ENCODE measurements around the gene PLA2G5. TPM values are rescaled to one million over a fixed set of nuclear protein-coding genes. Genes with fewer than 3 reads are reported as not detected.
A peak's percentile ranks its signal among the peaks of the same experiment; 100 is the strongest.

The PLA2G5 gene
- total and polyA plus RNA-seq, 5 experiments from 2014 or later: not detected

DNA sequence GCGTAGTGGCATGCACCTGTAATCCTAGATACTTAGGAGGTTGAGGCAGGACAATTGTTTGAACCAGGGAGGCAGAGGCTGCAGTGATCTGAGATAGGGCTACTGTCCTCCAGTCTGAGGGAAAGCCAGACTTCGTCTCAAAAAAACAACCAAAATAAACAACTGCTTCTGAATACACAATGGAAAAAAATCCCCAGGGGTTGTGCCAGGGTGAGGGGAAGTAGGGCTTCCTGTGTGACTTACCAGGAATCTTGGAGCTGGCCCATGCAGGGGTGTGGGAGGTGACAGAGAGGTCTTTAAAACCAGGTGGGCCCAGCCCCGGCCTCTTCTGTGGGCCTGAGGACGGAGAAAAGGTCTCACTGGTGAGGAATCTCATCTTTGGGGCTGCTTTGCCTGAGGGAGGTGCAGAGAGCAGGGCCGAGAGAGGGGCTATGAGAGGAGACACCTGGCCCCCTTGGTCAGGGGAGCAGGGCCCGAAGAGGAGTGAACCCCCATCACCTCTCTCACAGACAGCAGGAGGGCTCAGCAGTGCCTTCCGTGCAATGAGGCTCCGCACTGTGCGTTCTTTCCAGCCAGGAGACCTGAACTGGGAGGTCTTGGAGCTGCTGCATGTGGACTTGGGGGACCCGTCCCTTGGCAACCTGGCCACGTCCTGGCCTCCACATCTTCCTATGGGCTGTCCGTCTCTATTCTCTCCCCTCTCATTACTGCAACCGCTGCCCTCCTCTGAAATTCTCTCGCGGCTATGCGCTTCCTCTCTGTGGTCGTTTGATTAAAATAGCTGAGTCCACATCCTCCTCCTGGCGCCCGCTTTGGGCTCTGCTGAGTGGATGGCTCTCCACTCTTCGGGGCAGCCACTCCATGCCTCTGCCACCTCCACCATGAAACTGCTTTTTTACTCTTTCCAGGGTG lies 10.7 kb downstream of the PLA2G5 start:
- H3K36me3 Mint-ChIP-seq: no peaks in the 10 kb centered on the region
- POLR2A ChIA-PET: no interaction called here
- ATAC-seq: no peak

DNA sequence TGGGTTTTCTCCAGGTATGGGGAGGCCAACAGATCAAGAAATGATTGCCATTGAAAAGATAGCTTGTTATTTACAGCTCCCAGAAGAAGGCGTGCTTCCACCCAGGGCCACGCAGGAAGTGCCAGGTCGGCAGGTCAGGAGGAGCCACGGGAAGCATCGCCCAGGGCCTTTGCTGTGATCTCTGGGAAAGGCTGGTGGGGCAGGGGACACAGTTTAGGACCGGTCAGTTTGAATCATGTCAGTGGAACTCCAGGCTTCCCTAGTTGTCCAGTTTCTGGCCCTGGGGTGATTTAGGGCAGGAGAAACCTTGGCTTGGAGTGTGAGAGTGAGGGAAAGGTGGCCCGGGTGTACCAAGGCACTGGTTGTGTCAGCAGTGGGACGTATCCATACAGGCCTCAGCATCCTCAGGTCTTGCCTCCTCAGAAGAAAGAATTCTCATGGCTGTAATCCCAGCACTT lies 11.4 kb downstream of the PLA2G5 start:
- no peak for DNase-seq
- no peak for ATAC-seq
- Mint-ChIP-seq H3K36me3 (no peaks in the 10 kb centered on the region), H3K9me3 (peaks cover 0 to 1% (median 0%) of the 10 kb centered on the region in 9 donors), H3K4me1 (peaks cover 15 to 42% (median 20%) of the 10 kb centered on the region in 4 donors), H3K27me3 (peaks cover 17 to 55% (median 35%) of the 10 kb centered on the region in 5 donors), H3K4me3 (peak overlapping the region in 1 of 10 donors; percentile 38), H3K27ac (peak overlapping the region in 2 of 10 donors; percentile 43 to 53)
- POLR2A ChIA-PET: no interaction called here

More for the DNA sequence above, 10.7 kb downstream of the PLA2G5 start:
- H3K9me3 Mint-ChIP-seq: peaks cover 0 to 1% (median 0%) of the 10 kb centered on the region in 9 donors
- peak in 1 of 10 donors; percentile 7 for DNase-seq
- peak overlapping the region in 2 of 10 donors; percentile 11 to 38 for H3K4me3 Mint-ChIP-seq
- peak overlapping the region in 2 of 10 donors; percentile 43 to 53 for H3K27ac Mint-ChIP-seq
- peaks cover 15 to 42% (median 20%) of the 10 kb centered on the region in 4 donors for H3K4me1 Mint-ChIP-seq
- H3K27me3 Mint-ChIP-seq: peaks cover 17 to 55% (median 35%) of the 10 kb centered on the region in 5 donors

DNA sequence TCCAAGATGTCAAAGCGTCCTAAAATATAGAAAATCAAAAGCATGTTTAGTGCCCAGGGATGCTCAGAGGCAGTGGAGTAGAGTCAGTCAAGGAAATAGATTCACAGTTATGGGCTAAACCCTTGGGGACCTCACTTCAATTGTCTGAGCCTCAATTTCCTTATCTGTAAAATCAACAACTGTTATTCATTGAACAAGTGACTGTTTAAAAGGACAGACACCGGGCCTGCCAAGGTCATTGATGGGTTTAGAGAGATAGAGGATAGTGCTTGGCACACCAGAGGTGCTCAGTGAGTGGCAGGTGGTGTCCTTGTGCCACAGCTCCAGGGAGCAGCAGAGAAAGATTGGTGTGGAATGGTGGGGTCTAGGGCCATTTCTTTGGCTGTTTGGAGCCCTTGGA lies 12.8 kb downstream of the PLA2G5 start:
- peaks cover 15 to 36% (median 19%) of the 10 kb centered on the region in 4 donors for H3K4me1 Mint-ChIP-seq
- H3K27ac Mint-ChIP-seq: no peak overlapping the region
- no peak overlapping the region for H3K4me3 Mint-ChIP-seq
- ATAC-seq: no peak
- H3K36me3 Mint-ChIP-seq: no peaks in the 10 kb centered on the region
- no peak for DNase-seq
- POLR2A ChIA-PET: no interaction called here
- H3K27me3 Mint-ChIP-seq: peaks cover 11 to 53% (median 32%) of the 10 kb centered on the region in 5 donors
- peaks cover 0 to 1% (median 0%) of the 10 kb centered on the region in 9 donors for H3K9me3 Mint-ChIP-seq

DNA sequence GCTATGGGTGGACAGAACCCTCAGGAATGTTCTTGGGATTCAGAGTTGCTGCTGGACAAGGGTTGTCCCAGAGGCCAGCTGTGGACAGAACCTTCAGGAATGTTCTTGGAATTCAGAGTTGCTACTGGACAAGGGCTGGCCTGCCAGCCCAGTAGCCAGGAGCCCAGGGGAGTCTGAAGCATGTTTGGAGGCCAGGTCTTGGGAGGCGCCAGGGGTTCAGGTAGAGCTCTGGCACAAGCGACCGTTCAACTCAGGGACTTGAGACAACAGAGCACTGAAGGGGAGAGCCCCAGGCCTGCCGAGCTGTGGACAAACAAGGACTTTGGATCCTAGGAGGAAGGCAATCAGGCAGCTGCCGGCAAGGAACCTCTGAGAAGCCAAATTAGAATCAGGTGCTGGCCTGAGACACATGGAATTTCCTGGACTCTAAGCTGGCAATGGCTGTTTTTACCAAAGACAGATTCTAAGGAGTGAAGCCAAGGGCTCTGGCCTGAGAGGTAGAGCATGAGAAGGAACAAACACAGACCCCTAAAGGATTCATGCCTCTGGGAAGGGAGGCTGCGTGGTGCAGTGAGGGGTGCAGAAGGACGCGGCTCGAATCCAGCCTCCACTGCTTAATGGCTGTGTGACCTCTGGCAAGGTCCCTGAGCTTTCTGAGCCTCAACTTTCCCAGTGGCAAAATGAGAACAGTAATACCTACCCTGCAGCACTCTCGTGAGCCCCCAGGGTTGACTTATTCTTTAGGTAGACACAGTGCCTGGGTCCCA lies 13.4 kb downstream of the PLA2G5 start:
- Mint-ChIP-seq H3K4me1 (peaks cover 10 to 30% (median 14%) of the 10 kb centered on the region in 4 donors), H3K27ac (no peak overlapping the region), H3K27me3 (peaks cover 5 to 49% (median 26%) of the 10 kb centered on the region in 5 donors), H3K4me3 (no peak overlapping the region), H3K36me3 (no peaks in the 10 kb centered on the region), H3K9me3 (peaks cover 0 to 1% (median 0%) of the 10 kb centered on the region in 9 donors)
- ATAC-seq: no peak
- no peak for DNase-seq
- POLR2A ChIA-PET: no interaction called here

DNA sequence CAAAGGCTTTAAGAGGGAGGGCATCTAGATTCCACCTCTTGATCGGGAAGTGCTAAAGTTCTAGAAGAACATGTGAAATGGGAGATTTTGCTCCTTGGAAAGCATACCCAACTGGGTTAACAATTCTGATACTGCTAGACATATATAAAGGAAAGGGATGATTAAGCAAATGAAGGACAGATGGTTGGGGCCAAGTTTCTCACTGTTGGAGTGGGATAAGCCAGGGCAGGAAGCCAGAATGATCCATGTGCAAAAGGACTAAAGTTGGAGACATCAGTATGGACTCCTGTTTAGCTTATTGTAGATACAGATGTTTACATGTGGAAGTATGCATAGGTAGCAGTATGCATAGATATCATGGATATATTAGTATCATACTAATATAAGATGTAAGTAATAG lies 16.8 kb downstream of the PLA2G5 start:
- Mint-ChIP-seq H3K4me1 (peaks cover 0 to 6% (median 1%) of the 10 kb centered on the region in 4 donors), H3K4me3 (no peak overlapping the region), H3K27ac (no peak overlapping the region), H3K36me3 (no peaks in the 10 kb centered on the region), H3K27me3 (peaks cover 0 to 28% (median 8%) of the 10 kb centered on the region in 5 donors), H3K9me3 (peaks cover 0 to 1% (median 0%) of the 10 kb centered on the region in 9 donors)
- POLR2A ChIA-PET: no interaction called here
- DNase-seq: no peak
- ATAC-seq: no peak

DNA sequence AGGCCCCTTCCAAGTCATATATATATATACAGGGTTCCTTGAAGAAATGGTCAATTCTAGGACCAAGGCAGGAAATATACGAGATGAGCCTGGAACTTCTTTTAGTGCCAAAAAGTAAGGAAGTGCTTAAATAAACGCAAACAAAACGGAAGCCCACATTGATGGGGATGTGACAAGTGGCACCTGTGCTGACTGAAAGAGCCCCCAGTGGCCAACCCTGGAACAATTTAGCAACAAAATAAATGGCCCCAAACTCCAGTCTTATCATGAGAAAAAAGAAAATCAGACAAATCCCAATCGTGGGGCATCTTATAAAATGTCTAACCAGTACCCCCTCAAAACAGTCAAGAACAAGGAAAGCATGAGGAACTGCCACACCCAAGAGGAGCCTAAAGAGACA lies 17.7 kb downstream of the PLA2G5 start:
- DNase-seq (no peak), ATAC-seq (no peak)
- Mint-ChIP-seq H3K4me3 (no peak overlapping the region), H3K36me3 (no peaks in the 10 kb centered on the region), H3K4me1 (peaks cover 0 to 2% (median 0%) of the 10 kb centered on the region in 4 donors), H3K9me3 (no peaks in the 10 kb centered on the region), H3K27me3 (peaks cover under 1 to 30% (median 7%) of the 10 kb centered on the region in 5 donors), H3K27ac (no peak overlapping the region)
- POLR2A ChIA-PET: no interaction called here

DNA sequence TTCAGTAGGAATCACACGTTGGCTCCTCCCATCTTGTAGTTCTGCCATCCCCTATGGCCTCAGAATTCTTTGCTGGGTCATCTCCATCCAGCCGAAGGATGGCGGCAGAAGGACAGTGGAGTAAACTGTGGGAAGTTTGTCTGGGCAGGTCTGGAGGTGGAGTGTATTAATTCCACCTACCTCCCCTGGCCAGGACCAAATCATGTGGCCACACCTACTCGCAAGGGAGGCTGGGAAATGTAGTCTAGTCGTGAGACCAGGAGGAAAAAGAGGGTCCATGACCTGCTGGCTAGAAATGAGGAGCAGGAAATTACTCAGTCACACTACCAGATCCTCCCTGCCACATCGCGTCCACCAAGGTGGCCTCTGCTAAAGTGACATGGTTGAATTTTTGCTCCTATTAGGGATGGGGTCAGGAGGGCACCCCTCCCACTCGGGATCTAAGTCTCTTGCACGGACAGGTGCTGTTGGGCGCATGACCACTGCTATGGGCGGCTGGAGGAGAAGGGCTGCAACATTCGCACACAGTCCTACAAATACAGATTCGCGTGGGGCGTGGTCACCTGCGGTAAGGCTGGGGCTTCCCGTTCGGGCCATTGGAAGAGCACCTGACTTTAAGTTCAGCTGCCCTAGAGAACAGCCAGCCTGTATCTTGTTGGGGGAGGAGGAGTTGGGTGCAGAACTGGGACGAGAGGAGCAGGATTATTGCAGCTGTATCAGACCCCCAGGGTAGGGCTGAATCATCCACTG lies 19.5 kb downstream of the PLA2G5 start:
- Mint-ChIP-seq H3K27ac (no peak overlapping the region), H3K9me3 (no peaks in the 10 kb centered on the region), H3K27me3 (peaks cover 6 to 31% (median 10%) of the 10 kb centered on the region in 5 donors), H3K4me3 (no peak overlapping the region), H3K36me3 (no peaks in the 10 kb centered on the region), H3K4me1 (peaks cover 0 to 2% (median 0%) of the 10 kb centered on the region in 4 donors)
- POLR2A ChIA-PET: no interaction called here
- ATAC-seq: no peak
- DNase-seq: peak in 1 of 10 donors; percentile 16

DNA sequence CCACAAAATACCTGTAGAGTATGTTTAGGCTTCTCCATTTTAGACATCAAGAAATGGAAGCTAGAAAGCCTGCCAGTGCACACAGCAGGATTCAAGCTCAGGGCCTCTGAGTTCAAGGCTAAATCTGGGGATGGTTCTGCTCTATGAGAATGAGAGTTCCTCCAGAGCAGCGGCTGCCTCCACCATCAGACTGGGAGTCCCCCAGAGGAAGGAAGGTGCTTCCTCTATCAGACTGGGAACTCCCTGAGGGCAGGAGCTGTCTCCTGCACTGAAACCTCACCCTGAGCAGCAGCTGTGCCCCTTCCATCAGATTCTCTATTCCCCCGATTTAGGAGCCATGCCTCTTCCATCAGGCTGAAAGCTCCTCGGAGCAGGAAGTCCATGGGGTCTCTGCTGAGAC lies 20.1 kb downstream of the PLA2G5 start:
- ATAC-seq: no peak
- Mint-ChIP-seq H3K36me3 (no peaks in the 10 kb centered on the region), H3K4me3 (no peak overlapping the region)

DNA sequence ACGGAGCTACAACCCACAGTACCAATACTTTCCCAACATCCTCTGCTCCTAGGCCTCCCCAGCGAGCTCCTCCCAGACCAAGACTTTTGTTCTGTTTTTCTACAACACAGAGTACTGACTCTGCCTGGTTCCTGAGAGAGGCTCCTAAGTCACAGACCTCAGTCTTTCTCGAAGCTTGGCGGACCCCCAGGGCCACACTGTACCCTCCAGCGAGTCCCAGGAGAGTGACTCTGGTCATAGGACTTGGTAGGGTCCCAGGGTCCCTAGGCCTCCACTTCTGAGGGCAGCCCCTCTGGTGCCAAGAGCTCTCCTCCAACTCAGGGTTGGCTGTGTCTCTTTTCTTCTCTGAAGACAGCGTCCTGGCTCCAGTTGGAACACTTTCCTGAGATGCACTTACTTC lies 20.6 kb downstream of the PLA2G5 start:
- H3K27ac Mint-ChIP-seq: peak overlapping the region in 1 of 10 donors; percentile 38
- H3K4me3 Mint-ChIP-seq: no peak overlapping the region
- no peaks in the 10 kb centered on the region for H3K36me3 Mint-ChIP-seq
- POLR2A ChIA-PET: no interaction called here
- ATAC-seq: no peak
- H3K27me3 Mint-ChIP-seq: peaks cover 6 to 31% (median 10%) of the 10 kb centered on the region in 5 donors
- DNase-seq: no peak
- H3K9me3 Mint-ChIP-seq: no peaks in the 10 kb centered on the region
- peaks cover 0 to 2% (median 0%) of the 10 kb centered on the region in 4 donors for H3K4me1 Mint-ChIP-seq

More for the DNA sequence above, 20.1 kb downstream of the PLA2G5 start:
- DNase-seq: no peak
- Mint-ChIP-seq H3K9me3 (no peaks in the 10 kb centered on the region), H3K27ac (no peak overlapping the region), H3K27me3 (peaks cover 6 to 31% (median 10%) of the 10 kb centered on the region in 5 donors), H3K4me1 (peaks cover 0 to 2% (median 0%) of the 10 kb centered on the region in 4 donors)
- POLR2A ChIA-PET: no interaction called here

DNA sequence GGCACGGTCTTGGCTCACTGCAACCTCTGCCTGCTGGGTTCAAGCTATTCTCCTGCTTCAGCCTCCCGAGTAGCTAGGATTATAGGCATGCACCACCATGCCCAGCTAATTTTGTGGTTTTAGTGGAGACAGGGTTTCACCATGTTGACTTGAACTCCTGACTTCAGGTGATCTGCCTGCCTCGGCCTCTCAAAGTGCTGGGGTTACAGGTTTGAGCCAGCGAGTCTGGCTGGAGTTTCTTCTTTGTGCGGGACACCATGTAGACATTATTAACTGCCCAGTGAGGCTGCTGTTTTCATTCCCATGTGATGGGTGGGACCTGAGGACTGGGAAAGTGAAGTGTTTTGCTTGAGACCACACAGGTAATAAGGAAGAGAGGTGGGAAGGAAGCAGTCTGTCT lies 23.3 kb downstream of the PLA2G5 start:
- peaks cover 0 to 2% (median 0%) of the 10 kb centered on the region in 4 donors for H3K4me1 Mint-ChIP-seq

DNA sequence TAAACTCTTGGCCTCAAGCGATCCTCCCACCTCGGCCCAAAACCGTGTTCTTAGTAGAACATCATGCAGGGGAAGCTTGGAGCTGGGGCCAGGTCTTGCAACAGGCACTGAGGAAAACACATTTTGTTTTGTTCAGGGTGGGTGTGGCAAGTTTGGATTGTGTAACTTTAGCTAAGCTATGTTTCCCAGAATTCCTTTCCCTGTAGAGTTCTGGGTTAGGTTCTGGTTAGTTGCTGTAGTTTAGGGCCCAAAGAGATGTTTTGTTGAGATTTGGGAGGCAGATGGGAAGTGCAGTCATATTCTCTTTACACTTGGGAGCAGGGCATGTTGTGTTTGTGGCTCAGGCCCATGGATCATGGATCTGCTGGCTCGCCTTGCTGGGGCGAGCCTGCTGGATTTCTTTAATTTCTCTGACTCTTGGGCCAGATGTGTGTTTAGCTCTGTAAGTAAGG lies 24.0 kb downstream of the PLA2G5 start:
- Mint-ChIP-seq H3K4me1 (peaks cover 0 to 2% (median 0%) of the 10 kb centered on the region in 4 donors), H3K27me3 (peaks cover 6 to 24% (median 10%) of the 10 kb centered on the region in 5 donors), H3K9me3 (no peaks in the 10 kb centered on the region), H3K36me3 (no peaks in the 10 kb centered on the region), H3K4me3 (no peak overlapping the region), H3K27ac (no peak overlapping the region)
- POLR2A ChIA-PET: no interaction called here
- ATAC-seq: no peak
- peak in 1 of 10 donors; percentile 13 for DNase-seq

More for the DNA sequence above, 23.3 kb downstream of the PLA2G5 start:
- DNase-seq (peak in 1 of 10 donors; percentile 23), ATAC-seq (no peak)
- Mint-ChIP-seq H3K27ac (no peak overlapping the region), H3K27me3 (peaks cover 6 to 24% (median 10%) of the 10 kb centered on the region in 5 donors), H3K36me3 (no peaks in the 10 kb centered on the region), H3K9me3 (no peaks in the 10 kb centered on the region), H3K4me3 (no peak overlapping the region)
- POLR2A ChIA-PET: no interaction called here
